ENCODE results near the gene CDC42EP4.

The CDC42EP4 gene

DNA sequence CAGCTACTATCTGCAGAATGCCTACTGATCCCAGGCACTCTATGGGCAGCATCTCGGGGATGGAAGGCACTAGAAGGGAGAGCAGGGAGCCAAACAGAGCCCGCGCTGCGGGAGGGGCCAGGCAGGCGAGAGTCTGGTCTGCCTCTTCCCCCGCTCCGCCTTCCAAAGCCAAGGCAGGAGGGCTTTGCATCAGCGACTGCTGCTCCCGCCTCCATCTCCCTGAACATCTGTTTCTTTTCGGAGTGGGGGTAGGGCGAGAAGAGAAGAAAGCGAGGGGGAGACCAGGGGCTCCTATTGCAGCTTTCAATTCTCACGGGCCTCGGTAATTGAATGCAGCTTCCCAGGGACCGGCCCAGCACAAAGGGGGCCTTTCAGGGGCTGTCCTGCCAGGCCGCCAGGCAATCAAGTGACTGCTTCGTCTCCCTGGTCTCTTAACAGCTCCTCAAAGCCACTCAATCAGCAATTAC, 31.4 kb upstream of the CDC42EP4 start:
- Histone ChIP-seq H3K9ac (ENCODE audit: low read depth in 1 of 2, low read length in 2 of 2) (no peak overlapping the region), H3K27ac (ENCODE audit: low read depth in 2 of 2, low read length in 2 of 2) (peak overlapping the region; percentile 26 to 61), H3K4me1 (ENCODE audit: control insufficient read depth in 2 of 2, insufficient read depth in 2 of 2, low read length in 2 of 2) (peaks cover 4 to 5% of the 10 kb centered on the region in 2 donors), H3K27me3 (ENCODE audit: control insufficient read depth in 2 of 2, insufficient read depth in 2 of 2, low read length in 2 of 2) (no peaks in the 10 kb centered on the region), H3K36me3 (ENCODE audit: control insufficient read depth in 2 of 2, insufficient read depth in 2 of 2, low read length in 2 of 2) (no peaks in the 10 kb centered on the region), H3K4me3 (ENCODE audit: low read length in 2 of 2) (no peak overlapping the region), H3K9me3 (ENCODE audit: control insufficient read depth in 2 of 2, low read length in 2 of 2) (no peaks in the 10 kb centered on the region)

DNA sequence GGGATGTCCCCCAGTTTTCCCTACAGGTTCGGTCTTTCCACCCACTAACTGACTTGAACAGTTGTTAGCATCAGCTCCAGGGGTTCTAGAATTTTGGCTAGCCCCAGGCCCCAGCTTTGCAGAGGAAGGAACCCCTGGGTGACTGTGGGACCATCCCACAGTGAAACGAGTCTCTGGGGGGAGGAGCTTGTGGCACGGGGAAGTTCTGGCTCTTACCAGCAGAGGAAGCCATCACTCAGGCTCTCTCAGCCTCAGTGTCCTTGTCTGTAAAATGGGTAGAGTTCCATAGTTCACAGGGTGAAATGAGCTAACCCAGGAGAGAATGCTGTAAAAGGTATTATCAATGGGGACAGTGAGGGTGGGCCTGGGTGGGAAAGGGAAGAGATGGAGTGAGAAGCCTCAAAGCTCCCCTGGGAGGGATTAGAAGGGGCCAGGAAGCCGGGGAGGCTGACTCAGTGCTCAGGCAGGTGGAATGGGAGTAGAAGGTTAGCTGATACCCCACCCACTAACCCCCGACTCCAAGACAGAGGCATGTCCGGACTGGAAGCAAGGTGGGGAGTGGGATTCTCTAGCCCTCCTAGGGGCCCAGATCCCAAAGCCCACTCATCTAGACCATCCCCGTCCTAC, 30.9 kb upstream of the CDC42EP4 start:
- no peaks in the 10 kb centered on the region for H3K27me3 ChIP-seq (ENCODE audit: control insufficient read depth in 2 of 2, insufficient read depth in 2 of 2, low read length in 2 of 2)
- H3K4me3 ChIP-seq (ENCODE audit: low read length in 2 of 2), result no peak overlapping the region
- H3K27ac ChIP-seq (ENCODE audit: low read depth in 2 of 2, low read length in 2 of 2), result peak overlapping the region; percentile 44 to 61
- H3K36me3 ChIP-seq (ENCODE audit: control insufficient read depth in 2 of 2, insufficient read depth in 2 of 2, low read length in 2 of 2), result no peaks in the 10 kb centered on the region
- no peak overlapping the region for H3K9ac ChIP-seq (ENCODE audit: low read depth in 1 of 2, low read length in 2 of 2)
- H3K9me3 ChIP-seq (ENCODE audit: control insufficient read depth in 2 of 2, low read length in 2 of 2), result no peaks in the 10 kb centered on the region
- H3K4me1 ChIP-seq (ENCODE audit: control insufficient read depth in 2 of 2, insufficient read depth in 2 of 2, low read length in 2 of 2), result peaks cover 4 to 5% of the 10 kb centered on the region in 2 donors

DNA sequence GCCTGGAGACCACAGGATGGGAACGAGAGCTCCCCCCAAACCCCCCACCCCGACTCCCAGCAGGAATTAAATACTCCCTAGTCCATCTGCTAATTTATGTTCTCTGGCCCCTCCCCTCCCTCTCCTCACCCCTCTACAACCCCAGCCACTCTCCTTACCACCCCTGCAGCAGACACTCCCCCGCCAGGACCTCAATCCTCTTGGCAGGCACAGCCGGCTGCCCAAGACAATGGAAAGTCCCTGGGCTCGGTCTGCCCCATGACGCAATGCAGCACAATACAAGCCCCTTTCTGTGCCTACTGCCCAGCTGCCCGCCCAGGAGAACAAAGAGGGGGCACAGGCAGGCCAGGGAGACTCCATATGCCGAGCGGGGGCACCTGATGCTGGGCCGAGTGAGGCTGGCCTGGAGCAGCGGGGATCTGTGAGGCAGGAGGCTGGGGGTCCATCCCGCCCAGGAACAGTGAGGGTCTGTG, 30.3 kb upstream of the CDC42EP4 start:
- peaks cover 4 to 5% of the 10 kb centered on the region in 2 donors for H3K4me1 ChIP-seq (ENCODE audit: control insufficient read depth in 2 of 2, insufficient read depth in 2 of 2, low read length in 2 of 2)
- H3K27me3 ChIP-seq (ENCODE audit: control insufficient read depth in 2 of 2, insufficient read depth in 2 of 2, low read length in 2 of 2), result no peaks in the 10 kb centered on the region
- no peak overlapping the region for H3K4me3 ChIP-seq (ENCODE audit: low read length in 2 of 2)
- no peak overlapping the region for H3K9ac ChIP-seq (ENCODE audit: low read depth in 1 of 2, low read length in 2 of 2)
- no peaks in the 10 kb centered on the region for H3K9me3 ChIP-seq (ENCODE audit: control insufficient read depth in 2 of 2, low read length in 2 of 2)
- peak overlapping the region; percentile 44 to 61 for H3K27ac ChIP-seq (ENCODE audit: low read depth in 2 of 2, low read length in 2 of 2)
- H3K36me3 ChIP-seq (ENCODE audit: control insufficient read depth in 2 of 2, insufficient read depth in 2 of 2, low read length in 2 of 2), result no peaks in the 10 kb centered on the region

DNA sequence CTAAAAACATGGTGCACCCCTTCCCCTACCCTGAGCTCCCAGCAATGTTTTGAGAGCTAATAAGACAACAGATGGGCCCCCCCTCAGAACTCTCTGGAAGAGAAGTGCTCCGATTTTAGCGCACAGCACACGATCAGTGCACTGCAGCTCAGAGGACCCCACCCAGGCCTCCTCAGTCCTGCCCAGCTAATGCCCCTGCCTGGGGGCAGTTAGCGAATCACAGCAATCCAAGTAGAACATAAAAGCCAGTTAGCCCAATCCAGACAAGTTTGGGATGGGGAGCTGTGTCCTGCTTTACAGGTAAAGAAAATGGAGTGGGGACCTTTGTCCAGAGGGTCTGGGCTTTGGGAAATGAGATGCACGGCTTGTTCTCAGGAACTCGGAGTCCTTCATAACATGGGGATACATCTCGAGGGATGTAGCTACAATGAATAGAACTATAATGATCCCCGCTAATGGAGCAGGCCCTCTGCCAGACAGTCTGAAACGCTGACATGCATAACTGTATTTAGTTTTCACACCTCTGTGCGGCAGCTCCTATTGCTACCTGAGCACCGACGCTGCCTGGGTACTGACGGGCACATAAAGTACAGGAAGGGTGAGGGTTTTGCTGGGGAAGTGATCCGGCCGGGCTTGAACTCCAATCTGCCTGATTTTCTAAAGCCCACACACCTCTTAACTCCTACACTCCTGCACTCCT, 29.7 kb upstream of the CDC42EP4 start:
- Histone ChIP-seq H3K9ac (ENCODE audit: low read depth in 1 of 2, low read length in 2 of 2) (no peak overlapping the region), H3K36me3 (ENCODE audit: control insufficient read depth in 2 of 2, insufficient read depth in 2 of 2, low read length in 2 of 2) (no peaks in the 10 kb centered on the region)

DNA sequence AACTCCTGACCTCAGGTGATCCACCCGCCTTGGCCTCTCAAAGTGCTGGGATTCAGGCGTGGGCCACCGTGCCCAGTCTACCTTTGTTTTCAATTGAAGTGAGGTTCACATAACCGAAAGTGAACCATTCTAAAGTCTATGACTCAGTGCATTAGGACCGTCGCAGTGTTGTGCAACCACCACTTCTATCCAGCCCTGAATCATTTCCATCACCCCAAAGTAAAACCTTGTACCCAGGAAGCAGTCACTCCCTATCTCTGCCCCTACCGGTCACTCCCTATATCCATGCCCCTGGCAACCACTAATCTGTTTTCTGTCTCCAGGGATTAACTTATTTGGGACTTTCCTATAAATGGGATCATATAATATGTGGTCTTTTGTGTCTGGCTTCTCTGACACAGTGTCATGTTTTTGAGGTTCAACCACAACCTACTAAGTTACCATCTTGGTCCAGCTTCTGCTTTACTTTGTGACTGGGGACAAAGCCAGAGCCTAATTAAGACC, 28.3 kb upstream of the CDC42EP4 start:
- no peaks in the 10 kb centered on the region for H3K27me3 ChIP-seq (ENCODE audit: control insufficient read depth in 2 of 2, insufficient read depth in 2 of 2, low read length in 2 of 2)
- H3K9ac ChIP-seq (ENCODE audit: low read depth in 1 of 2, low read length in 2 of 2), result no peak overlapping the region
- H3K27ac ChIP-seq (ENCODE audit: low read depth in 2 of 2, low read length in 2 of 2), result peak overlapping the region; percentile 35 to 36
- H3K4me1 ChIP-seq (ENCODE audit: control insufficient read depth in 2 of 2, insufficient read depth in 2 of 2, low read length in 2 of 2), result peaks cover 16 to 18% of the 10 kb centered on the region in 2 donors
- no peak overlapping the region for H3K4me3 ChIP-seq (ENCODE audit: low read length in 2 of 2)
- H3K9me3 ChIP-seq (ENCODE audit: control insufficient read depth in 2 of 2, low read length in 2 of 2), result no peaks in the 10 kb centered on the region
- H3K36me3 ChIP-seq (ENCODE audit: control insufficient read depth in 2 of 2, insufficient read depth in 2 of 2, low read length in 2 of 2), result no peaks in the 10 kb centered on the region

More for the DNA sequence above, 29.7 kb upstream of the CDC42EP4 start:
- no peaks in the 10 kb centered on the region for H3K27me3 ChIP-seq (ENCODE audit: control insufficient read depth in 2 of 2, insufficient read depth in 2 of 2, low read length in 2 of 2)
- peaks cover 6 to 8% of the 10 kb centered on the region in 2 donors for H3K4me1 ChIP-seq (ENCODE audit: control insufficient read depth in 2 of 2, insufficient read depth in 2 of 2, low read length in 2 of 2)
- no peaks in the 10 kb centered on the region for H3K9me3 ChIP-seq (ENCODE audit: control insufficient read depth in 2 of 2, low read length in 2 of 2)
- no peak overlapping the region for H3K4me3 ChIP-seq (ENCODE audit: low read length in 2 of 2)
- peak overlapping the region in 1 of 2 donors; percentile 61 for H3K27ac ChIP-seq (ENCODE audit: low read depth in 2 of 2, low read length in 2 of 2)

DNA sequence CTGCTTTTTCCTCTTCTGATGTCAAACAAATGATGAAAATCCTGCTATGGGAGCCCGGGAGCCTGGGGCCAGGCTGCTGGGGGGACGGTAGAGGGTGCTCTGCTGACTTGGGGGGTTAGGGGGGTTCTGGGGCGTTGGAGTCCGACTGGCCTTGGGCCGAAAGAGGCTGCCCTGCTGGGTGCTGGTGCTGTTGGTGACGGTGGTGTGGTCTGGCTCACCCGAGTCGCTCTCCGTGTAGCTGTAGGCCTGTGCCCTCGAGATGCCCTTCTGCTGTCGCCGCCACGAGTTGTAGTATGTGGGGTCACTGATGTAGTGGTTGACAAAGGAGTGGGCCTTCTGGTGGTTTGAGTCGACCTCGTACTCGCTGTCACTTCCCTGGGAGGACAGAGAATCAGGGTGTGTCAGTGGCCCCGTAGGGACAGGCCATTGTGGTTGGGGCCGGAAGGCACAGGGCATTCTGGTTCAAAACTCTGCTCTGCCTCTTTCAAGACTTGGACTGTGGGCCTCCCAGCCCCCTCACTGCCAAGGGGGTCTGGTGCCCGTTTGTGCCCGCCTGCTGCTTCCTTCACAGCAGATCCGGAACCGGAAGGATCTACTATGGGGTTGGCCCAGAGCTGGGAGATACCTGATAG, 26.9 kb upstream of the CDC42EP4 start:
- Histone ChIP-seq H3K4me3 (ENCODE audit: low read length in 2 of 2) (no peak overlapping the region), H3K9ac (ENCODE audit: low read depth in 1 of 2, low read length in 2 of 2) (no peak overlapping the region), H3K27me3 (ENCODE audit: control insufficient read depth in 2 of 2, insufficient read depth in 2 of 2, low read length in 2 of 2) (no peaks in the 10 kb centered on the region), H3K4me1 (ENCODE audit: control insufficient read depth in 2 of 2, insufficient read depth in 2 of 2, low read length in 2 of 2) (peaks cover 16 to 22% of the 10 kb centered on the region in 2 donors), H3K27ac (ENCODE audit: low read depth in 2 of 2, low read length in 2 of 2) (peak overlapping the region; percentile 3 to 24), H3K36me3 (ENCODE audit: control insufficient read depth in 2 of 2, insufficient read depth in 2 of 2, low read length in 2 of 2) (no peaks in the 10 kb centered on the region), H3K9me3 (ENCODE audit: control insufficient read depth in 2 of 2, low read length in 2 of 2) (no peaks in the 10 kb centered on the region)

DNA sequence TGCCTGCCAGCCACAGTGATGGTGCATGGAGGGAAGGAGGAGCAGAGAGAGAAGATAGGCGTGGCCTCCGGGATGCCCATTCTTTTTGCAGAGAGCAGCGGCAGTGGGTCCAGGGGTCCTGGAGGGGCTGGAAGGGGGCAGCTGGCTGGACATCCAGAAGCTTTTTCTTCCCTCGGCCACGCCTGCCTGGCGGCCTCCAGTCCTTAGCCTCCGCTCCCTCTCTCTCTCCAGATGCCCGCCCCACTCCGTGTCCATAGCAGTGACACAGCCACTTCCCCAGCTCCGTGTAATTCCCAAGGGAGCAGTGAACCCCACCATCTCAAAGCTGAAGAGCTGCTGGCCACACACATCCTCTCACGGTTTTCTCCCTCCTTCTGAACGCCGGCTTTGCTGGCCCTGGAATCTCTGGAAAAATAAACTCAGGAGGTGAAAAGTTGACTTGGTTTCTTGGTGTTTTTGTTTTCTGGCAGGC, 26.3 kb upstream of the CDC42EP4 start:
- peak overlapping the region; percentile 3 to 24 for H3K27ac ChIP-seq (ENCODE audit: low read depth in 2 of 2, low read length in 2 of 2)
- no peaks in the 10 kb centered on the region for H3K9me3 ChIP-seq (ENCODE audit: control insufficient read depth in 2 of 2, low read length in 2 of 2)
- H3K9ac ChIP-seq (ENCODE audit: low read depth in 1 of 2, low read length in 2 of 2), result no peak overlapping the region
- H3K4me1 ChIP-seq (ENCODE audit: control insufficient read depth in 2 of 2, insufficient read depth in 2 of 2, low read length in 2 of 2), result peaks cover 16 to 22% of the 10 kb centered on the region in 2 donors
- no peaks in the 10 kb centered on the region for H3K27me3 ChIP-seq (ENCODE audit: control insufficient read depth in 2 of 2, insufficient read depth in 2 of 2, low read length in 2 of 2)
- no peak overlapping the region for H3K4me3 ChIP-seq (ENCODE audit: low read length in 2 of 2)
- H3K36me3 ChIP-seq (ENCODE audit: control insufficient read depth in 2 of 2, insufficient read depth in 2 of 2, low read length in 2 of 2), result no peaks in the 10 kb centered on the region

DNA sequence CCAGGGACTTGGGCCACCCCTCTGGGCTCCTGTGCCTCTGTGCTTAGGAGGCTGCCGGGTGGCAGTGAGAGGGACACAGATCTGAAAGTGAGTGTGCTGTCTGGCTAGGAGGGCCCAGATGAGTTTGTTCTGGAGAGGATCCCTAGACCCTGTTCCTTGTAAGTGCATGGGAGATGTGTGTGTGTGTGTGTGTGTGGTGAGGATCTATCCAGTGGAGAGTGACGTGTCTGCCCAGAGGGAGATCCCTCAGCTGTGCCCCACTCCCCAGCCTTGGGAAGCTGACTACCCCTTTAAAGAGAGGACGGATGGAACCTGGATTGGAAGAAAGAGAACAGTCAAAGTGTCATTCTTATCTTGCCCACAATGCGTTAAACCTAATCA, 25.5 kb upstream of the CDC42EP4 start:
- Histone ChIP-seq H3K9ac (ENCODE audit: low read depth in 1 of 2, low read length in 2 of 2) (no peak overlapping the region), H3K4me1 (ENCODE audit: control insufficient read depth in 2 of 2, insufficient read depth in 2 of 2, low read length in 2 of 2) (peaks cover 12 to 21% of the 10 kb centered on the region in 2 donors), H3K9me3 (ENCODE audit: control insufficient read depth in 2 of 2, low read length in 2 of 2) (no peaks in the 10 kb centered on the region), H3K4me3 (ENCODE audit: low read length in 2 of 2) (no peak overlapping the region), H3K36me3 (ENCODE audit: control insufficient read depth in 2 of 2, insufficient read depth in 2 of 2, low read length in 2 of 2) (no peaks in the 10 kb centered on the region), H3K27me3 (ENCODE audit: control insufficient read depth in 2 of 2, insufficient read depth in 2 of 2, low read length in 2 of 2) (no peaks in the 10 kb centered on the region), H3K27ac (ENCODE audit: low read depth in 2 of 2, low read length in 2 of 2) (no peak overlapping the region)

DNA sequence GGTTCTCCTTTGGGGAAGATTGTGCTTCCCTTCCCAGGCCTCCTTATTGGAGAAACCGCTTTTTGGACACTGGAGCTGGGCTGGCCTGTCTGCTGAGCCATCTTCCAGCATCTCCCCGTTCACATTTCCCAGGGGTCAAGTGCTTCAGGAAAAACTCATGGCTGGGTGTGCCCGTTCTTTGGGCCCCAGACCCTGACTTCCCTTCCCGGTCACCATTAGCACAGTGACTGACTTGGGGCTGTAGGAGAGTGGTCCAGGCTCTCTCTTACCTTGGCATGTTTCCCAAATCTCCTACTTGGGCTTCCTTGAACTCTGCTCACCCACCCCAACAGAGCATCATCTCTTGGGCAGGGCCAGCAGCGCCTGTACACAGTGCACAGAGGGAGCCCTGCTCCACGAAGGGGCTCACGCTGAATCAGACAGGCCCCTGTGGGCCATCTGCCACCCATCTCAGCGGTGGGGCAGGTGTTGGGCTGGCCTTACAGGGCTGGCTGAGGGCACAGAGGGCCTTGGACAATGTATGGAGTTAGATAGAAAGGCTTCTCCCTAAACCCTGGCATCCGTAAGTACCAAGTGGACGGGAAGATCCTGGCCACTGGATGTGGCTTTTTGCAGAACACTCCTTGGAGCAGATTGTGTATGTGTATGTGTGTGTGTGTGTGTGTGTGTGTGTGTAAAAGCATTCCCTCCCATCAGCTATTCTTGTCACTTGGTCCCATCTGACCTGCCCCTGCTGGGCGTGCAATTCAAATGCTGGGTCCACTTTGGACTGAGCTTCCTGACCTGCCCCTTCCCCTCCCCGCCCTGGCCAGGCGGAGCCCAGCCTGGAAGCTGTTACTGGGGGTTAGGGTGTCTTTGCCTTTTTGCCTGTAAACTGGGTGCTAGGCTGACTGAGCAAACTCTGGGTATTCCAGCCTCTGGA, 24.9 kb upstream of the CDC42EP4 start:
- Histone ChIP-seq H3K36me3 (ENCODE audit: control insufficient read depth in 2 of 2, insufficient read depth in 2 of 2, low read length in 2 of 2) (no peaks in the 10 kb centered on the region), H3K9ac (ENCODE audit: low read depth in 1 of 2, low read length in 2 of 2) (no peak overlapping the region), H3K9me3 (ENCODE audit: control insufficient read depth in 2 of 2, low read length in 2 of 2) (no peaks in the 10 kb centered on the region), H3K4me3 (ENCODE audit: low read length in 2 of 2) (no peak overlapping the region), H3K27ac (ENCODE audit: low read depth in 2 of 2, low read length in 2 of 2) (no peak overlapping the region), H3K27me3 (ENCODE audit: control insufficient read depth in 2 of 2, insufficient read depth in 2 of 2, low read length in 2 of 2) (no peaks in the 10 kb centered on the region), H3K4me1 (ENCODE audit: control insufficient read depth in 2 of 2, insufficient read depth in 2 of 2, low read length in 2 of 2) (peaks cover 12 to 18% of the 10 kb centered on the region in 2 donors)

All from mucosa of rectum (tissue), 2 donors.